Esophagus (tissue), 2 donors: ENCODE data around the gene CALN1. TPM values are rescaled to one million over a fixed set of nuclear protein-coding genes. Genes with fewer than 3 reads are reported as not detected.
"Not testable (repeated sequence)": the region's sequence is repeated elsewhere in the genome, so short reads cannot be mapped to it uniquely, and the experiment has no call there.

Experiments
- H3K27ac ChIP-seq, 2 donors: one replicate each; pipeline ENCODE4 v1.5.1; 2013; ENCODE audit warnings: low read depth in 2 of 2, mild to moderate bottlenecking in 2 of 2, inconsistent platforms in 1 of 2, low read length in 1 of 2, moderate library complexity in 1 of 2
- H3K27me3 ChIP-seq, 2 donors: one replicate each; pipeline ENCODE4 v1.6.1; 2013; ENCODE audit warnings: low read length in 2 of 2, control low read depth in 1 of 2, mild to moderate bottlenecking in 1 of 2; ENCODE audit not compliant: insufficient read depth in 2 of 2, control insufficient read depth in 1 of 2
- H3K36me3 ChIP-seq, 2 donors: one replicate each; pipeline ENCODE4 v1.6.1; 2013; ENCODE audit warnings: low read length in 1 of 2; ENCODE audit not compliant: control insufficient read depth in 2 of 2, insufficient read depth in 2 of 2
- H3K4me1 ChIP-seq, 2 donors: one replicate each; pipeline ENCODE4 v1.6.1; 2013; ENCODE audit warnings: low read length in 1 of 2; ENCODE audit not compliant: control insufficient read depth in 2 of 2, insufficient read depth in 2 of 2
- H3K4me3 ChIP-seq, 2 donors: one replicate each; pipeline ENCODE4 v1.5.1; 2013; ENCODE audit warnings: low read length in 2 of 2, mild to moderate bottlenecking in 2 of 2, low read depth in 1 of 2, moderate library complexity in 1 of 2
- H3K9me3 ChIP-seq, 2 donors: one replicate each; pipeline ENCODE4 v1.6.1; 2013; ENCODE audit warnings: mild to moderate bottlenecking in 2 of 2, low read depth in 1 of 2, low read length in 1 of 2, moderate library complexity in 1 of 2; ENCODE audit not compliant: control insufficient read depth in 2 of 2, insufficient read depth in 1 of 2
- WGBS, 2 donors: extraction: QIAGEN DNeasy Blood & Tissue Kit; methylation state at CpG; one replicate each; pipeline ENCODE4 v1.1.7; 2013; 5-methylcytosine and 5-hydroxymethylcytosine counted together
- polyA plus RNA-seq, 2 donors: library from polyadenylated mRNA; stranded (reverse); fragments of 200-250 nt; gene quantifications; one replicate each; pipeline ENCODE4 v1.2.3, GENCODE V29; 2013
- donor health status: healthy with polysubstance abuse.
- donor health status: Bipolar disorder and iron deficiency.

The CALN1 gene
- polyA plus RNA-seq, 2 donors = 0.01 to 0.12 TPM

GRCh38 chr7:71842786-71843185 lies 569.4 kb downstream of the CALN1 start:
- Histone ChIP-seq H3K27me3 (no peaks in the 10 kb centered on the region), H3K9me3 (peaks cover 0 to 4% of the 10 kb centered on the region in 2 donors), H3K27ac (no peak overlapping the region), H3K4me1 (no peaks in the 10 kb centered on the region), H3K4me3 (no peak overlapping the region), H3K36me3 (no peaks in the 10 kb centered on the region)
- 56 to 62% methylated on average over 3 of the region's 3 CpGs for WGBS, 2 donors

- Histone ChIP-seq H3K4me3 (no peak overlapping the region), H3K36me3 (no peaks in the 10 kb centered on the region), H3K27me3 (no peaks in the 10 kb centered on the region), H3K27ac (no peak overlapping the region), H3K9me3 (peaks cover 0 to 4% of the 10 kb centered on the region in 2 donors), H3K4me1 (no peaks in the 10 kb centered on the region)
- WGBS, 2 donors = 34 to 52% methylated on average over 6 of the region's 6 CpGs
Measured at GRCh38 chr7:71842381-71842780, 569.8 kb downstream of the CALN1 start.

GRCh38 chr7:71835056-71835455 lies 577.1 kb downstream of the CALN1 start:
- Histone ChIP-seq H3K36me3 (no peaks in the 10 kb centered on the region), H3K27ac (no peak overlapping the region), H3K4me3 (no peak overlapping the region), H3K27me3 (no peaks in the 10 kb centered on the region), H3K9me3 (peaks cover 2 to 3% of the 10 kb centered on the region in 2 donors), H3K4me1 (no peaks in the 10 kb centered on the region)
- WGBS, 2 donors = 73% methylated on average over 5 of the region's 5 CpGs

GRCh38 chr7:71829515-71829914 lies 582.6 kb downstream of the CALN1 start:
- Histone ChIP-seq H3K27me3 (no peaks in the 10 kb centered on the region), H3K9me3 (peaks cover 0 to 3% of the 10 kb centered on the region in 2 donors), H3K4me1 (no peaks in the 10 kb centered on the region), H3K27ac (no peak overlapping the region), H3K4me3 (no peak overlapping the region), H3K36me3 (no peaks in the 10 kb centered on the region)
- 66 to 68% methylated on average over 3 of the region's 3 CpGs for WGBS, 2 donors

DNA sequence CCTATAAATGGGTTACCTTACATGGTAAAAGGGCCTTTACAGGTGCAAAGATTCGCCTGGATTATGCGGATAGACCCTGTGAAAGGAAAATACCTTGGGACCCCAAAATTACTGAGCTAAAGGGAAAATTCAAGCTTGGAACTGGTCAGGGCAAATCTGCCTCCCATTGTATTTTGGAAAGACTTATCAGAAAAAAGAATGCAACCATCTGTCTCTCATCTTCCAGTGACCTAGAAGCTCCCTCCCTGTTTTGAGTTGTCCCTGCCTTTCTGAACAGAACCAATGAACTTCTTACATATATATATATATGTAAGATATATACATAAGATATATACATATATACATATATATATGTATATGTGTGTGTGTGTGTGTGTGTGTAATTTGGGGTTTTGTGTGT lies 583.8 kb downstream of the CALN1 start:
- Histone ChIP-seq H3K27ac (no peak overlapping the region), H3K36me3 (no peaks in the 10 kb centered on the region), H3K27me3 (no peaks in the 10 kb centered on the region), H3K4me3 (no peak overlapping the region), H3K4me1 (no peaks in the 10 kb centered on the region), H3K9me3 (peaks cover 0 to 3% of the 10 kb centered on the region in 2 donors)
- WGBS, 2 donors = 89 to 90% methylated on average over 2 of the region's 2 CpGs

- H3K4me1 ChIP-seq = no peaks in the 10 kb centered on the region
Measured at GRCh38 chr7:71826141-71826540, 586.0 kb downstream of the CALN1 start.

DNA sequence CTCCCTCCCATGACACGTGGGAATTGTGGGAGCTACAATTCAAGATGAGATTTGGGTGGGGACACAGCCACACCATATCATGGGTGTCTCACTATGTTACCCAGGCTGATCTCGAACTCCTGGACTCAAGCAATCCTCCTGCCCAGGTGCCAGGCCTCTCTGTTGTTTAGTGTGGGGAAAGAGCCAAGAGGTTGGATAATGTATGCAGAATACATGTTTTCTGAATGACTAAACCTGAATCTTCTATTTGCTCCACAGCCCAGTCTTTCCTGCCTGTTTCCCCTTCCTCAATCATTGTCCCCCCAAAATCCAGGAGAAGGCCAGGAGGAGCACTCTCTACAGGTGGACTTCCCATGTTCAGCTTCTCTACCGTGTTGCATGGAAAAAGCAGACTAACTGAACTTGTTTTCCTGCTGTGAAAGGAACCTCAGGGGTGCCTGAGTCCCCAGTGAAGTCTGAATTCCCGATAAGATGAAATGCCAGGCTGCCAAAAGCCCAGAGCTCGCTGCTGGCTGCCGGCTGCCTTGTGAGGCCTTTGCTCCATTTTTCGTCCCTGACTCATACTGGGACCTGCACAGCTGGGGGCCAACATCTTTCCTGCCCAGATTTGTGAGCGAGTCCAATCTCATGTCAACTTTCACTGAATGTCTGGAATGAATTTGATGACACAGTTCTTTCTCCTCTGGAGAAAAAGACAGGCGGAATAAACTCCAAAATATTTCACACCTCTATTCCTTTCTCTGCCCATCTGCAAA lies 588.0 kb downstream of the CALN1 start:
- no peak overlapping the region for H3K27ac ChIP-seq
- no peaks in the 10 kb centered on the region for H3K36me3 ChIP-seq
- H3K9me3 ChIP-seq = peaks cover 0 to 3% of the 10 kb centered on the region in 2 donors
- WGBS, 2 donors = 76 to 77% methylated on average over 9 of the region's 9 CpGs
- no peak overlapping the region for H3K4me3 ChIP-seq
- H3K27me3 ChIP-seq = no peaks in the 10 kb centered on the region
- H3K4me1 ChIP-seq = no peaks in the 10 kb centered on the region

More at GRCh38 chr7:71826141-71826540, 586.0 kb downstream of the CALN1 start:
- WGBS, 2 donors = 52 to 55% methylated on average over 3 of the region's 3 CpGs
- Histone ChIP-seq H3K4me3 (no peak overlapping the region), H3K9me3 (peaks cover 0 to 3% of the 10 kb centered on the region in 2 donors), H3K36me3 (no peaks in the 10 kb centered on the region), H3K27me3 (no peaks in the 10 kb centered on the region), H3K27ac (no peak overlapping the region)

- not testable (repeated sequence) for H3K27ac ChIP-seq, H3K4me3 ChIP-seq, H3K36me3 ChIP-seq, H3K27me3 ChIP-seq, H3K9me3 ChIP-seq, H3K4me1 ChIP-seq
- 93 to 94% methylated on average over 8 of the region's 8 CpGs for WGBS, 2 donors
Measured at GRCh38 chr7:71822406-71822805, 589.7 kb downstream of the CALN1 start.

- 69 to 83% methylated on average over 1 of the region's 1 CpG for WGBS, 2 donors
- H3K9me3 ChIP-seq = no peaks in the 10 kb centered on the region
- no peaks in the 10 kb centered on the region for H3K36me3 ChIP-seq
Measured at GRCh38 chr7:71817916-71818315, 594.2 kb downstream of the CALN1 start.

DNA sequence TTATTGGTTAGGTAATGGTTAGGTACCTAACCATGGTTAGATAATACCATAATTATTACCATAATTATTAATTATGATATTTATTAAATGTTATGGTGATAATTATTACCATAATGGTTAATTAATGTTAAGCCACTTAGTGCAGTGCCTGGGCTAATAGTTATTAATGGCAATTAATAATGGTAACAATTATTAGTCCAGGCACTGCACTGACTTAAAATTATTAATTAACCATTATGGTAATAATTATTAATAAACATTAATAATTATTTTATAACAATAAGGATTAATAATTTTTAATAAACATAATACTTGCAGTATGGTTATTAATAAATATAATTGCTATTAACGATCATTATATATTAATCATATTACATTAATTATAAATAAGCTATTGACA lies 604.0 kb downstream of the CALN1 start:
- WGBS, 2 donors = 91 to 97% methylated on average over 1 of the region's 1 CpG
- Histone ChIP-seq H3K4me3 (no peak overlapping the region), H3K36me3 (no peaks in the 10 kb centered on the region), H3K27ac (no peak overlapping the region), H3K9me3 (peaks cover 4 to 6% of the 10 kb centered on the region in 2 donors), H3K27me3 (no peaks in the 10 kb centered on the region), H3K4me1 (no peaks in the 10 kb centered on the region)

More at GRCh38 chr7:71817916-71818315, 594.2 kb downstream of the CALN1 start:
- no peaks in the 10 kb centered on the region for H3K4me1 ChIP-seq
- no peak overlapping the region for H3K4me3 ChIP-seq
- no peaks in the 10 kb centered on the region for H3K27me3 ChIP-seq
- no peak overlapping the region for H3K27ac ChIP-seq
